IPS-18c (cell line): ENCODE results near the gene PRMT5.
A peak's percentile ranks its signal among the peaks of the same experiment; 100 is the strongest.

Experiments
- H3K4me3 ChIP-seq: 2 replicates; pipeline ENCODE4 v1.7.0; 2013; ENCODE audit warnings: low read depth, mild to moderate bottlenecking, low read length, moderate library complexity; ENCODE audit not compliant: insufficient read depth
- H3K9me3 ChIP-seq: one replicate; pipeline ENCODE4 v1.6.1; 2013; ENCODE audit warnings: mild to moderate bottlenecking, low read length, moderate library complexity; ENCODE audit not compliant: control insufficient read depth, insufficient read depth

The PRMT5 gene

DNA sequence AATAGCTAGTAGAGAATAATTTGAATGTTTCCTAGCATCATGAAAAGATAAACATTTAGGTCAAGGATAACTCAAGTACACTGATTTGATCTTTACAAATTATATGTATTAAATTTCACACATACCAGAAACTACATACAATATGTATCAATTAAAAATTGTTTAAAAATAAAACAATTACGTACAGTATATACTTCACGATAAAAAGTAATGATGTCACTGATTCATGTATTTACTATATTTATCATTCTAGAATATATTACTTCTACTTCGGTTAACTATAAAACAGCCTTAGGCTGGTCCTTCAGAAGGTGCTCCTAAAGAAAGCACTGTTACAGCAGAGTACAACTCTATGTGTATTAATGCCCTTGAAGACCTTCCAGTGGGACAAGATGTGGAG is 21.7 kb downstream of the PRMT5 start:
- H3K4me3 ChIP-seq: no peak overlapping the region
- H3K9me3 ChIP-seq: no peaks in the 10 kb centered on the region

DNA sequence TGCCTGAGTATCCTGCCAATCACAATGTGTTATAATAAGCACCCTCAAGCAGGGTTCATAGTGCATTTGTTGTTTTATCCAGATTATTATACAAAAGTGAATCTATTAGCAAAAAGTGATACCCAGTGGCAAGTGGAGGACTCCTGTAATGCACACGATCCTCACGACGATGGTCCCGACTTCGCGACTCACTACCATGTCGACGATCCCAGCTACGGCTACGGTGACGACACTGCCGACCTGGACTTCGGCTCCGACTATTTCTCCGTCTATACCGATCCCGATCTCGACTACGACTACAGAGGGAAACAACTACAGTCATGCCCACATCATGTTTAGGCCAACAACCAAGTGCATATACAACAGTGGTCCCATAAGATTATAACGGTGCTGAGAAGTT is 23.1 kb downstream of the PRMT5 start:
- Histone ChIP-seq H3K4me3 (no peak overlapping the region), H3K9me3 (no peaks in the 10 kb centered on the region)

DNA sequence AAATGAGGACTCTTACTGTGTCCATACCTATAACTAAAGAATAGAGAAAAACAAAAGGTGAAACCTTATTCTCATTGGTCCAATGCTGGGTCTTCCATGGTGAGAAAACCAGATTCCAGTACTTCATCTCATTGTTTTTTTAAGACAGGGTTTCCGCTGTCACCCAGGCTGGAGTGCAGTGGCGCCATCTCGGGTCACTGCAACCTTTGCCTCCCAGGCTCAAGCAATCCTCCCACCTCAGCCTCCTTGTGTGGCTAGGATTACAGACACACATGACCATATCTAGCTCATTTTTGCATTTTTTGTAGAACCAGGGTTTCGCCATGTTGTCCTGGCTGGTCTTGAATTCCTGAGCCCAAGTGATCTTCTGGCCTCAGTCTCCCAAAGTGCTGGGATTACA is 23.5 kb downstream of the PRMT5 start:
- Histone ChIP-seq H3K9me3 (no peaks in the 10 kb centered on the region), H3K4me3 (no peak overlapping the region)

DNA sequence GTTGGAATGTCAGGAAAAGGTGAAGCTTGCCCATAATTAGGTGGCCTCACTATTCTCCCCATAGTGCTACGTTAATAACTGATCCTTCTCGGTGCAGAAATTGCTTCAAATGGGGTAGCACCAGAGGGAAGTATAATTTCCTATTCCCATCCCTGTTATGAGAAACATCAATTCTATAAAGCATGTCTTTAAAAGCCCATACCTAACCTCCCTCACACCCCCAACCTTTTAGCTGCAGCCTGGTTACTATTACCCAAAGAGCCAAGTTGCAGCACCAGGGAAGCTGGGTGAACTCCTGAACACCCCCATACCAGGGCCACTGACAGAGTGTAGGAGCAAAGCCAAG is 25.5 kb downstream of the PRMT5 start:
- no peak overlapping the region for H3K4me3 ChIP-seq

DNA sequence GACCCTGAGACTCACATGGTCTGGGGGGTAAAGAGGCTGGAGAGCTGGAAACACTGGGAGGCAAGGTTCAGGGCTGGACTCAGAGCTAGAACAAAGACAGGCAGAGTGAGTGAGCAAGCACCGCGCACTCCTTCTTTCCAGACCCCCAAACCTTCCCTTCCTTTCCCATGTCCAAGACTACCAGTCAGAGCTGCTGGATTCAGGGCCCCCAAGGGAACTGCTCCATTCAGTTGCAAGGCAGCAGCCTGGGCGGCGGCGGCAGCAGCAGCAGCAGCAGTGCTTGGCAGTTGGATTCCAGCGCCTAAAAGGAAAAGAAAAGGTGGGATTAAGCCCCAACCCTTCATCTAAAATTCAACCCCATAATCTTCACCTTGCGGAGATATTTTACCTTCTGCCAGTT is 27.4 kb downstream of the PRMT5 start:
- Histone ChIP-seq H3K9me3 (no peaks in the 10 kb centered on the region), H3K4me3 (no peak overlapping the region)

More for the DNA sequence above, 25.5 kb downstream of the PRMT5 start:
- no peaks in the 10 kb centered on the region for H3K9me3 ChIP-seq

DNA sequence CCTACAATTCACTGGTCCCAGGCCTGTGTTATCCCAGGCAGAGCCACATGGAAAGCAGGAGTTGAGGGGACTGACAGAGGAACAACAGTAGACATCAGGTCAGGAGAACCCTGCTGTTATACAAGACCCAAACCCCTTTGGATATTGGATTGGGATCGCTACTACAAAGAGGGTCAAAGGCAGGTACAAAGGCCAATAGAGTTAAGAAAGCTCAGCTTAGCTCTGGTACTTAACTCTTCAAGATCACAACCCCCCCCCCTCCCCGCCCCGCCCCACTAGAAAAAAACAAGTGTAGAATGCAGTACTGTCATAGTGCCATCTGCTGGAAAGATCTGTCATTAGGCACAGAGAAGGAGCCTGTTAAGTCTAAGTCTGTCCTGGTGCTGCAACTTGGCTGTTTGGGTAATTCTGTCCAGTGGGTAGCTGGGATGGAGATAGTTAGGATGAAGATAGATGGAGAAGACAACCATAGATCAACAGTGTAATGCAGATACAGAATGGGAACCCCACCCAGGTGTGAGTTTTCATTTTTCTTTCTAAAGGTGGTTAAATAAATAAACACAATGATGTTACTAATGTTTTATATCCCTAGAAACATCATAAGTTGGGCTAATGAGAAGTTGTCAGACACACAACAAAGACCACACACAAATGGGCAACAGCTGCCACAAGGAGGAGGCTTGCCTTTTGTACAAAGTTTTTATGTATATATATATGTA is 28.9 kb downstream of the PRMT5 start:
- no peaks in the 10 kb centered on the region for H3K9me3 ChIP-seq

DNA sequence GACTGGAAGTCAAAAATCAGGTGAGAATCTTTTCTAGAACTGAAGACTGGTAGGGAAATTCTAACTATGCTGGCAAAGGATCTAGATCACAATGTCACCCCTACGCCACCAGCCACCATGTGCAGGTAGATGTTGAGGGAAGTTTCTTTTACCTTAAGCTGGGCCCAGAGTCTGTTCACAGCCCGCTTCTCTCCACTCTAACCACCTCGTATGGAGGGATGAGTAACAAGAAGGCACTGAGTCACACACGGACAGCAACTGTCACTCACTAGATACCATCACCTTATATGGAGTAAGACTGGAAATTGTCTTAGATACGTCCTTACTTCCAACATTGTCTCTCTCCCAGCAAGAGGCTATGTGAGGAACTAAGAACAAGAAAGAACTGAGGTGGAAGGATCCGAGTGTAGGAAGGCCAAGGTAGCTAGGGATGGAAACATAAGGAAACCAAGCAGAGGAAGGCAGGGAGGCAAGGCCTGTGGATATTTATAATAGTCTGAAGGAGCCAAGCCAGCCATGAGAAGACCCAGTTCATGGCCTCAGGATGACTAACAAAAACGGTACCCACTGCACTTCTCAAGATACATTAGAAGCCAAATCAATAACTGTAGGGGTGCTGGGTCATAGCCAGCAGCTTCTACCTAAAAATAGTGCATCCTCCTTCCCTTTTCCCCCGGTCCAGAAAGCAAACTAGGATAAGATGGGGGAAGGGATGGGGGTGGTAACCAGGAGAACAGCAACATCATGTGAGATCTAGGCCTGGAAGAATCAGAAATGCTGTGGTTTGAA is 30.7 kb downstream of the PRMT5 start:
- no peaks in the 10 kb centered on the region for H3K9me3 ChIP-seq
- H3K4me3 ChIP-seq: no peak overlapping the region

More for the DNA sequence above, 28.9 kb downstream of the PRMT5 start:
- H3K4me3 ChIP-seq: no peak overlapping the region

DNA sequence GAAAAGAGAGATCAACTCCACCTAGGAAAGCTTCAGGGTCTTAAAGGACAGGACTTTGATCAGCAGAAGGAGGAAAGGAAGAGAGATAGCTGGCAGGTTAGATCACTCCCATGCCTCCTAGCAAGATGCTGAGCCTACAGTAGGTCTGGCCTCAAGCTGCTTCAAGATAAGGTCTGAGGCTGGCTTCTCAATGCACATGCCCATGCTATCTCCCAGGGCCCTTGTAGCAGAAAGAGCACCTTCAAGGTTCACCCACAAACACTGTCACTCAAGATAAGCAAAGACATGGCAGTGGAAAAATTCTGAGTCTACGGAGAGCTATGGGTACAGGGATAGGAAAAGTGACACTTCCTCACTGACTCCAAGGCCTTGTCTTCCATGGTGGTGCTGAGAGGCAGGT is 31.8 kb downstream of the PRMT5 start:
- no peak overlapping the region for H3K4me3 ChIP-seq
- no peaks in the 10 kb centered on the region for H3K9me3 ChIP-seq

DNA sequence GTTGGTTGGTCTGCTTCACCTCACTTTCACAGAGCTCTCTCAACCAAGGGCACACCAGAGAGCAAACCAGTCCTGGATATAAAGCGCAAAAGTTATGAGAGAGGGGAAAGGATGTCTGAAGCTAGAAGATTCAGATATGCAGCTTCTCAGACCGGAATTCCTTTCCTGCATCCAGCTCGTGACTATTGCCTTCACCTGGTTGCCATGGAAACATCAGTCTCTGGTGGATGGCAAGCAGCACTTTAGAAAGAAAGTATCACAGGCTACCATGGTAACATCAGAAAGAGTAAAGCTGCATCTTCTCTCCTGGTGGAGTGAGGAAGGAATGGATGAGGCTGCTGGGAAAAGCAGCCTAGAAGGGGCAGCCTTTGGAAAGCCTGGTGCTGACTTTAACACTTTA is 32.4 kb downstream of the PRMT5 start:
- no peak overlapping the region for H3K4me3 ChIP-seq
- H3K9me3 ChIP-seq: no peaks in the 10 kb centered on the region

DNA sequence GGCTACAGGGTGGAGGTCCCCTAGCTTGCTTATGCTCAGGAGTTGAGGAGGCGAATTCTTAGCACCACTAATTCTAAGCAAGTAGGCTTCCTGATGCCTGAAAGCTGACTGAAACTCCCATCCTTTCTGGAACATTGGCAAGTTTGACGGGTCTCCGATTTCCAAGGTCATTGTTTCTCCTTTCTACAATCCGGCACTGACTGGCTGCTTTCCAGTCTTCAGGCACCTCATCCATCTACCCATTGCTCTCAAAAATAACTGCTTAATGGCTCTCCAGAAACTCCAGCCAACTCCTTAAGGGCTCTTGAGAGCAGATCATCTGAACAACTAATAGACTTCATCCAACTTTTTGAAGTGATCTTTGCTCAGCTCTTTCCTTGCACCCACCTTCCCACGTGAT is 32.8 kb downstream of the PRMT5 start:
- Histone ChIP-seq H3K9me3 (no peaks in the 10 kb centered on the region), H3K4me3 (no peak overlapping the region)

DNA sequence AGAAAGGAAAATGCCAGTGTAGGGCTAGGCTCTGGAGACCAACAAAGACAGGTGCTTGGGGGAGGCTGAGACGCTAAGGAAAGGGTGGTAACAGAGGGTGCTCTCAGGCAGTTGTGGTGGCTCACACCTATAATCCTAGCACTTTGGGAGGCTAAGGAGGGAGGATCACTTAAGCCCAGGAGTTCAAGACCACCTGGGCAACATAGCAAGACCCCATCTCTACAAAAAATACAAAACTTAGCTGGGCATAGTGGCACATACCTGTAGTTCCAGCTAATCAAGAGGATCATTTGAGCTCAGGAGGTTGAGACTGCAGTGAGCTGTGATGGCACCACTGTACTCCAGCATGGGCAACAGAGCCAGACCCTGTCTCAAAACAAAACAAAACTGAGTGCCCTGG is 33.8 kb downstream of the PRMT5 start:
- Histone ChIP-seq H3K4me3 (no peak overlapping the region), H3K9me3 (no peaks in the 10 kb centered on the region)

DNA sequence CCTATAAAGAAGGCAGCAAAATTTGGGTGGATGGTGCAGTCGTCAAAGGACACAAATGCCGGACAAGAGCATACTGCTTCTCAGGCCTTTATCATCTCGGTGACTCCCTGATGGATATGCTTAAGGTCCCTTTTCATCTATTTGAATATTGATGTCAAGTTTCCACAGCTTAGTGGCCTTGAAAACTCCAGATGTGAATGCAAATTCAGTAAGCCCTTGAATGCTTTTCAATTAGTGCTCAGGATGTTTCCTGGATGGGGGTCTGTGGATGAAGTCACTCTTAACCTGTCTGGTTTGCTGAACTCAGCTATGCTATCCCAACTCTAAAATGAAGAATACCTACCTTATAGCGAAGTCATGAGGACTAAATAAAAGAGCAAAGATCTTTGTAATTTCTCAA is 35.5 kb downstream of the PRMT5 start:
- H3K4me3 ChIP-seq: no peak overlapping the region
- H3K9me3 ChIP-seq: no peaks in the 10 kb centered on the region

DNA sequence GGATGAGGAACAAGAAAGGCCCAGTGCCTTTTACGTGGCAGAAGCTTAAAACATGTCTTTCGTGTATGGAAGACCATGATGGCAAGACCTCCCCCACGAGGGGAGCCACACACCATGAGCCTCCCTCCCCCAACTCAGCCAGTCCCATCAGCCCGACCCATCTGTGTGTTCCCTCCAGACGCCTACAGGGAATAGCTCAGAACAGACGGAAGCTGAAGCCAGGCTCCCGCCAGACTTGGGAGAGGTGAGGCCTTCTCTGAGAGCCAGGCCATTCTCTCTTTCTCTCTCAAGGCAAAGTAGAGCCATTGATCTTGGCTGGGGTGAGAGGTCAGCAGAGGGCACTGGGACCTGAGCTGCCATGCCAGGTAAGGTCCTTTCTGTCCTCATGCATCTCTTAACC is 36.7 kb downstream of the PRMT5 start:
- no peaks in the 10 kb centered on the region for H3K9me3 ChIP-seq
- H3K4me3 ChIP-seq: no peak overlapping the region

DNA sequence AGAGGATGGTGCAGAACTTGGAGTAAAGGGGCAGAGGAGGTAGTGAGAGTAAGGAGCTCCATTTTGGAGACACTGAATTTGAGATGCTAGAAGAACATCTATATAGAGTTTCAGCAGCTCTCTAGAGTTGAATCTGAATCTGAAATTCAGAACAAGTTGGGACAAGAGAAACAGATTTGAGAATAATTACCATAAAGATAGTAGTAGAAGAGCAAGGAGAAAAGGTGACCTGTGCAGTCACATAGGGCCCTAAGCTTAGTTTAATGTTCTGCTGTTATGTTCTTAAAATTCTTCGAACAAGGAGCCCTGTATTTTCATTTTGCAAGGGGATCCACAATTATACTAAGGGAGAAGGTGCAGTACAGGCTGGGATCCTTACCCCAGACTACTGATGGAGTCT is 38.8 kb downstream of the PRMT5 start:
- Histone ChIP-seq H3K9me3 (no peaks in the 10 kb centered on the region), H3K4me3 (no peak overlapping the region)

DNA sequence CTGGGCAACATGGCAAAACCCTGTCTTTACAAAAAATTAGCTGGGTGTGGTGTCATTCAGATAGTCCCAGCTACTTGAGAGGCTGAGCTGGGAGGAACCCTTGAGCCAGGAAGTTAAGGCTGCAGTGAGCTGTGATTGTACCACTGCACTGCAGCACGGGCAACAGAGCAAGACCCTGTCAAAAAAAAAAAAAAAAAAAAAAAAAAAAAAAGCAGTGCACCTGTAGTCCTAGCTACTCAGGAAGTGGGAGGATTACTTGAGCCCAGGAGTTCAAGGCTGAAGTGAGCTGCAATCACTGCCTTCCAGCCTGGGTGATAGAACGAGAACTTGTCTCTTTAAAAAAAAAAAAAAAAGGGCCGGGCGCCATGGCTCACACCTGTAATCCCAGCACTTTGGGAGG is 40.5 kb downstream of the PRMT5 start:
- H3K4me3 ChIP-seq: no peak overlapping the region
- no peaks in the 10 kb centered on the region for H3K9me3 ChIP-seq

DNA sequence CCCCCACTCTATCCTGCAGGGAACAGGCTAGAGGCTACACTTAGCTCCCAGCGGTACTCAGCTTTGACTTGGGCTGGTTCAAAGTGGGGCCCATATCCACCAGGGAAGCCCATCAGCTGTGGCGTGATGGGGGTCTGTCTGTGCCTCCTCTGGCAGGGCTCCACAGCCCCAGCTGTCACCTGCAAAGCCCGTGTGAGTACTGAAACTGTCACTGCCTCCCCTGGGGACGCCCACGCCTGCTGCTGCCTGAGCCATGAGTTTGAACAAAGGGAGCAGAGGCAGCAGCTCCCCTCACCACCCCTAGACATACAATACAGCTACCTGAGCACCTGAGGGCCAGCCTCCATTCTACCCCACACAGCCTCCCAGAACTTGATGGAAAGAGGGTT is 41.2 kb downstream of the PRMT5 start:
- peak overlapping the region; percentile 59 for H3K4me3 ChIP-seq
- no peaks in the 10 kb centered on the region for H3K9me3 ChIP-seq

DNA sequence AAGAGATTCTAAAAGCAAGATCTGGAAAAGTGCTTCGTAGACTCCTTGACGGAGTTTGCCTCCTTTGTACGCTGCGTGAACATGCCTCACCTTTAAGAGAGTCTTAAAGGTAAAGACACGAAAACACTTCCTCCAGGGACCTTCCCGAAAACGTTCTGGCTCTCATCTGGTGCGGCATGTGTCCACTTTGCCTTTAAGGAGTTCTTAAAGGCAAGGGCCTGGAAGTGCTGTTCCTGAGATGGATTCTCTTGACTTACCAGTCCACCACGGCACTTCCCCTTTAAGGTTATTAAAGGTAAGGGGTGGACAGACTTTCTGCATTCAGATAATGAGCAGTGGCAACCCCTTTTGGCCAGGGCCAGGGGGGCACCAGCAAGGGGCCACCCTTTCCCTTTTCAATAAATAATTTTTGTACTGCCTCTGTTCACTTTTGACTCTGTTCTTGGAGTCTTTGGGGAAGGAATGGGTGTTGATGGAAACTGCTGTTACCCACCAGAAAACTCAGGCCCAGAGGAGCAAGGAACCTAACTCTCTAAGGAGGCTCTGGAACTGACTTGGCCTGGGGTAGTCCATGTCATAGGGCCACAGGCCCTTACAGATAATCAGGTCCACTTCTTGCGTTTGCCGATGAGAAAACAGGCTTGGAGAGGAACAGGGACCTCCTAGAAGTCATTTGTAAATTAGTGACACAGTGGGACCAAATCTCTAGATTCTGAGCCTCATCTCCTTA is 41.8 kb downstream of the PRMT5 start:
- no peaks in the 10 kb centered on the region for H3K9me3 ChIP-seq

More for the DNA sequence above, 41.8 kb downstream of the PRMT5 start:
- H3K4me3 ChIP-seq: peak overlapping the region; percentile 59
